GM12873 (cell line): ENCODE measurements around the gene WRNIP1.

Experiments used
- CTCF ChIP-seq: IDR thresholded peaks from 2 replicates; pipeline ENCODE4 v1.5.1; 2012; ENCODE audit warnings: low read depth, mild to moderate bottlenecking, moderate library complexity, low read length, control low read depth; ENCODE audit not compliant: insufficient read depth; ENCODE audit errors: missing control alignments

WRNIP1 gene

GRCh38 chr6:2772840-2773239, 7.6 kb downstream of the WRNIP1 start:
- no peak for TF ChIP-seq CTCF

- TF ChIP-seq CTCF = no peak
Measured at GRCh38 chr6:2773449-2773848, 8.3 kb downstream of the WRNIP1 start.

- TF ChIP-seq CTCF = no peak
Measured at GRCh38 chr6:2775003-2775402, 9.8 kb downstream of the WRNIP1 start.

- no peak for TF ChIP-seq CTCF
Measured at GRCh38 chr6:2777249-2777648, 12.1 kb downstream of the WRNIP1 start.

GRCh38 chr6:2780102-2780737, 15.0 kb downstream of the WRNIP1 start:
- TF ChIP-seq CTCF = no peak

GRCh38 chr6:2781685-2782355, 16.6 kb downstream of the WRNIP1 start:
- TF ChIP-seq CTCF = no peak

GRCh38 chr6:2782356-2782708, 17.1 kb downstream of the WRNIP1 start:
- no peak for TF ChIP-seq CTCF
